ENCODE results near the gene UCKL1.
A peak's percentile ranks its signal among the peaks of the same experiment; 100 is the strongest.
"Not testable (repeated sequence)": the region's sequence is repeated elsewhere in the genome, so short reads cannot be mapped to it uniquely, and the experiment has no call there.

UCKL1 gene

GRCh38 chr20:63955827-63956663 lies at the start of gene UCKL1:
UCKL1 (minus strand) TSS chr20:63956416; CDS start chr20:63956372, 44 bp downstream.
- peak; percentile 79 to 84 for DNase-seq (ENCODE audit: low read depth in 1 of 2, low spot score in 1 of 2)

- DNase-seq (ENCODE audit: low read depth in 1 of 2, low spot score in 1 of 2): no peak
These were observed 49.2 kb upstream of the UCKL1 start for GRCh38 chr20:64005394-64005793.

GRCh38 chr20:64003960-64004725 lies 47.9 kb upstream of the UCKL1 start:
- no peak for DNase-seq (ENCODE audit: low read depth in 1 of 2, low spot score in 1 of 2)

- DNase-seq (ENCODE audit: low read depth in 1 of 2, low spot score in 1 of 2): no peak
These were observed 45.4 kb upstream of the UCKL1 start for GRCh38 chr20:64001607-64002011.

- no peak for DNase-seq (ENCODE audit: low read depth in 1 of 2, low spot score in 1 of 2)
These were observed 44.7 kb upstream of the UCKL1 start for GRCh38 chr20:64000906-64001305.

GRCh38 chr20:63982937-63983336 lies 26.7 kb upstream of the UCKL1 start:
- DNase-seq (ENCODE audit: low read depth in 1 of 2, low spot score in 1 of 2): no peak

GRCh38 chr20:63980806-63981728 lies 24.9 kb upstream of the UCKL1 start, which contains the start of gene PRPF6:
PRPF6 (plus strand) TSS chr20:63981132; CDS start chr20:63981246, 114 bp downstream.
- DNase-seq (ENCODE audit: low read depth in 1 of 2, low spot score in 1 of 2): peak; percentile 89 to 91

GRCh38 chr20:63980317-63980805 lies 24.1 kb upstream of the UCKL1 start:
- no peak for DNase-seq (ENCODE audit: low read depth in 1 of 2, low spot score in 1 of 2)

- peak in 1 of 2 donors; percentile 81 for DNase-seq (ENCODE audit: low read depth in 1 of 2, low spot score in 1 of 2)
These were observed 23.5 kb upstream of the UCKL1 start, which contains the start of gene SAMD10 for GRCh38 chr20:63979557-63980316. SAMD10 (minus strand) TSS chr20:63979642; CDS start chr20:63979467, 175 bp downstream.

- no peak for DNase-seq (ENCODE audit: low read depth in 1 of 2, low spot score in 1 of 2)
These were observed 23.0 kb upstream of the UCKL1 start for GRCh38 chr20:63979229-63979556.

GRCh38 chr20:63978319-63979228 lies 22.4 kb upstream of the UCKL1 start:
- DNase-seq (ENCODE audit: low read depth in 1 of 2, low spot score in 1 of 2): peak in 1 of 2 donors; percentile 36

GRCh38 chr20:63977739-63978276 lies 21.6 kb upstream of the UCKL1 start:
- DNase-seq (ENCODE audit: low read depth in 1 of 2, low spot score in 1 of 2): peak in 1 of 2 donors; percentile 40

GRCh38 chr20:63976980-63977738 lies 20.9 kb upstream of the UCKL1 start:
- DNase-seq (ENCODE audit: low read depth in 1 of 2, low spot score in 1 of 2): no peak

- DNase-seq (ENCODE audit: low read depth in 1 of 2, low spot score in 1 of 2): not testable (repeated sequence)
These were observed 20.3 kb upstream of the UCKL1 start for GRCh38 chr20:63976511-63976910.

- DNase-seq (ENCODE audit: low read depth in 1 of 2, low spot score in 1 of 2): no peak
These were observed 18.4 kb upstream of the UCKL1 start for GRCh38 chr20:63974402-63975200.

- DNase-seq (ENCODE audit: low read depth in 1 of 2, low spot score in 1 of 2): peak; percentile 61 to 80
These were observed 17.6 kb upstream of the UCKL1 start for GRCh38 chr20:63973636-63974401.

- no peak for DNase-seq (ENCODE audit: low read depth in 1 of 2, low spot score in 1 of 2)
These were observed 16.9 kb upstream of the UCKL1 start for GRCh38 chr20:63973160-63973479.
